Fibroblast of lung (primary cell): ENCODE data around the gene XYLT1.

ENCODE experiments used
- EZH2 ChIP-seq: IDR thresholded peaks from 2 replicates; pipeline ENCODE4 v1.5.1; 2012; ENCODE audit warnings: low read length, control low read depth, mild to moderate bottlenecking; ENCODE audit errors: missing control alignments
- TF ChIP-seq, protein P1 (sequence below), 2 donors: IDR thresholded peaks in 1 of 2; conservative IDR thresholded peaks in 1 of 2; 1 replicate in 1 of 2; 2 replicates in 1 of 2; pipeline ENCODE4 v1.5.1; 2011 to 2012; ENCODE audit warnings: low read length in 2 of 2, control low read depth in 1 of 2, inconsistent platforms in 1 of 2, low read depth in 1 of 2, mild to moderate bottlenecking in 1 of 2

DNA sequence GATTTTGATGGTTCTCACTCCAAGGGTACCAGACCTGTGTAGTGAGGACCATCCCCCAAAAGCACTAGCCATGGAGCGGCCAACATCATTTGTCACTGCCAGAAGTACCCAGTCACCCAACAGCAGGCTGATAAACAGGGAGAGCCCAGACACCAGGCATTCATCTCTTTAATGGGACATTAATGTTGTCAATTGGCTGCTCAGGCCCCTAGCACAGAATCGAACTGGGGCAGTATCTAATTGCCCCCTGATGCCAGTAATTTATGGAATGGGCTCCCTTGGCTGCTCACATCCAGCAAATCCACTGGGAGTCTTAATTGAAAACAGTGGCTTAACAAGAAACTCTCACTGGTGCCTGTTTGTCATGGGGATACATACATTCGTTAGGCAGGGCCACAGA is 344.6 kb downstream of the XYLT1 start:
- TF ChIP-seq, protein P1, sequence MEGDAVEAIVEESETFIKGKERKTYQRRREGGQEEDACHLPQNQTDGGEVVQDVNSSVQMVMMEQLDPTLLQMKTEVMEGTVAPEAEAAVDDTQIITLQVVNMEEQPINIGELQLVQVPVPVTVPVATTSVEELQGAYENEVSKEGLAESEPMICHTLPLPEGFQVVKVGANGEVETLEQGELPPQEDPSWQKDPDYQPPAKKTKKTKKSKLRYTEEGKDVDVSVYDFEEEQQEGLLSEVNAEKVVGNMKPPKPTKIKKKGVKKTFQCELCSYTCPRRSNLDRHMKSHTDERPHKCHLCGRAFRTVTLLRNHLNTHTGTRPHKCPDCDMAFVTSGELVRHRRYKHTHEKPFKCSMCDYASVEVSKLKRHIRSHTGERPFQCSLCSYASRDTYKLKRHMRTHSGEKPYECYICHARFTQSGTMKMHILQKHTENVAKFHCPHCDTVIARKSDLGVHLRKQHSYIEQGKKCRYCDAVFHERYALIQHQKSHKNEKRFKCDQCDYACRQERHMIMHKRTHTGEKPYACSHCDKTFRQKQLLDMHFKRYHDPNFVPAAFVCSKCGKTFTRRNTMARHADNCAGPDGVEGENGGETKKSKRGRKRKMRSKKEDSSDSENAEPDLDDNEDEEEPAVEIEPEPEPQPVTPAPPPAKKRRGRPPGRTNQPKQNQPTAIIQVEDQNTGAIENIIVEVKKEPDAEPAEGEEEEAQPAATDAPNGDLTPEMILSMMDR (conservative IDR thresholded peaks at IDR 0.05 in 1 of 2, IDR thresholded peaks at IDR 0.05 in 1 of 2; ENCODE audit: low read depth in 1 of 2, low read length in 2 of 2) = no peak
- TF ChIP-seq EZH2 = no peak
